Kidney (tissue), 14 donors: Measurements from ENCODE around the gene ALDH3A2. TPM values are rescaled to one million over a fixed set of nuclear protein-coding genes. Genes with fewer than 3 reads are reported as not detected.
"Not testable (repeated sequence)": the region's sequence is repeated elsewhere in the genome, so short reads cannot be mapped to it uniquely, and the experiment has no call there.

Experiments used
- DNase-seq, 5 donors: peaks; one replicate each; pipeline ENCODE4 v3.0.0-alpha.2; 2013 to 2020
- FAIRE-seq: peaks from 2 replicates; lab custom pipeline; 2012; peaks lifted over from hg19 to GRCh38; lab: Jason Lieb, UNC
- H3K27ac ChIP-seq, 2 donors: one replicate each; pipeline ENCODE4 v1.7.0; 2013; ENCODE audit warnings: low read depth in 2 of 2, low read length in 2 of 2, inconsistent platforms in 1 of 2
- H3K27me3 ChIP-seq: one replicate; pipeline ENCODE4 v1.7.1; 2013; ENCODE audit warnings: low read length, inconsistent platforms; ENCODE audit not compliant: control insufficient read depth, insufficient read depth
- H3K36me3 ChIP-seq, 3 donors: one replicate each; pipeline versions ENCODE4 v1.7.0 to v1.7.1; 2013; ENCODE audit warnings: low read length in 3 of 3, control low read depth in 1 of 3, inconsistent platforms in 1 of 3; ENCODE audit not compliant: insufficient read depth in 3 of 3, control insufficient read depth in 2 of 3
- H3K4me1 ChIP-seq, 3 donors: one replicate each; pipeline versions ENCODE4 v1.7.0 to v1.7.1; 2013; ENCODE audit warnings: low read length in 3 of 3, inconsistent platforms in 1 of 3, low read depth in 1 of 3; ENCODE audit not compliant: control insufficient read depth in 2 of 3, insufficient read depth in 2 of 3
- H3K4me3 ChIP-seq, 3 donors: one replicate each; pipeline versions ENCODE4 v1.7.0 to v1.8.1; 2013; ENCODE audit warnings: low read length in 3 of 3, control low read depth in 1 of 3, inconsistent platforms in 1 of 3
- H3K9ac ChIP-seq, 3 donors: one replicate each; pipeline versions ENCODE4 v1.7.0 to v1.7.1; 2013; ENCODE audit warnings: low read length in 3 of 3, control low read depth in 1 of 3, inconsistent platforms in 1 of 3
- H3K9me3 ChIP-seq, 3 donors: one replicate each; pipeline versions ENCODE4 v1.7.0 to v1.7.1; 2013; ENCODE audit warnings: low read length in 3 of 3, control low read depth in 1 of 3, inconsistent platforms in 1 of 3; ENCODE audit not compliant: control insufficient read depth in 2 of 3, insufficient read depth in 1 of 3
- CTCF ChIP-seq: IDR thresholded peaks from 3 replicates; pipeline ENCODE4 v1.5.1; 2012; ENCODE audit warnings: mild to moderate bottlenecking, moderate library complexity, borderline replicate concordance; ENCODE audit not compliant: insufficient read depth; ENCODE audit errors: extremely low read depth
- intact Hi-C: fragments of 100-400 bp; cut with DNase I; formaldehyde crosslinking; loops from one replicate; pipeline ENCODE4 v1.11.1; 2022
- polyA plus RNA-seq: library from polyadenylated mRNA; stranded (reverse); fragments of 350-450 nt; fragmentation: Illumina TruSeq; extraction: RNeasy Lipid Tissue Mini Kit (QIAGEN cat#74804); gene quantifications from one replicate; pipeline ENCODE4 v1.2.3, GENCODE V29; 2014; ENCODE audit warnings: low read depth, low replicate concordance; ENCODE audit not compliant: insufficient read depth
- total RNA-seq: library from RNA; stranded (reverse); fragmentation: NEBNext Ultra II Directional; extraction: Animal tissue kit (Norgen Biotek cat#: 25700); gene quantifications from one replicate; pipeline ENCODE4 v1.2.1, GENCODE V29; 2021
- donor health status: control.
- donor health status: control.
- donor health status: control.
- donor health status: control.
- donor health status: control.
- donor health status: DM: yes; HTN: yes; CAD: no.
- donor health status: Normal renal cell carcinoma (clear cell type).

Gene ALDH3A2
- total and polyA plus RNA-seq, 2 donors from 2014 or later, result 75.0 to 87.7 TPM

- no peak for TF ChIP-seq CTCF
- no peak overlapping the region for H3K27ac ChIP-seq
- no peaks in the 10 kb centered on the region for H3K27me3 ChIP-seq
- peaks cover 0 to 50% (median 28%) of the 10 kb centered on the region in 3 donors for H3K36me3 ChIP-seq
- H3K9ac ChIP-seq, result no peak overlapping the region
- intact Hi-C loops, result no loop called here
- no peaks in the 10 kb centered on the region for H3K9me3 ChIP-seq
- H3K4me3 ChIP-seq, result no peak overlapping the region
- no peak for FAIRE-seq
- no peaks in the 10 kb centered on the region for H3K4me1 ChIP-seq
- DNase-seq, result no peak
These were observed 15.7 kb downstream of the ALDH3A2 start for GRCh38 chr17:19664136-19664820.

GRCh38 chr17:19664821-19665181 lies 16.2 kb downstream of the ALDH3A2 start:
- intact Hi-C loops, result no loop called here
- Histone ChIP-seq H3K9me3 (no peaks in the 10 kb centered on the region), H3K36me3 (peaks cover 0 to 50% (median 28%) of the 10 kb centered on the region in 3 donors), H3K4me3 (no peak overlapping the region), H3K9ac (no peak overlapping the region), H3K27ac (no peak overlapping the region), H3K4me1 (no peaks in the 10 kb centered on the region), H3K27me3 (no peaks in the 10 kb centered on the region)
- FAIRE-seq (no peak), DNase-seq (no peak)
- no peak for TF ChIP-seq CTCF

GRCh38 chr17:19669680-19670079 lies 21.1 kb downstream of the ALDH3A2 start:
- H3K4me1 ChIP-seq, result peaks cover 0 to 16% (median 15%) of the 10 kb centered on the region in 3 donors
- intact Hi-C loops, result not testable (repeated sequence)

GRCh38 chr17:19670908-19671307 lies 22.4 kb downstream of the ALDH3A2 start:
- no peak overlapping the region for H3K27ac ChIP-seq

More at GRCh38 chr17:19669680-19670079, 21.1 kb downstream of the ALDH3A2 start:
- H3K9me3 ChIP-seq, H3K9ac ChIP-seq, H3K27ac ChIP-seq, DNase-seq, FAIRE-seq, H3K4me3 ChIP-seq, H3K27me3 ChIP-seq: not testable (repeated sequence)
- peaks cover 0 to 35% (median 14%) of the 10 kb centered on the region in 3 donors for H3K36me3 ChIP-seq

More at GRCh38 chr17:19670908-19671307, 22.4 kb downstream of the ALDH3A2 start:
- Histone ChIP-seq H3K9ac (peak overlapping the region in 1 of 3 donors; percentile 4), H3K9me3 (no peaks in the 10 kb centered on the region), H3K4me1 (peaks cover 0 to 16% (median 15%) of the 10 kb centered on the region in 3 donors), H3K4me3 (no peak overlapping the region), H3K27me3 (no peaks in the 10 kb centered on the region), H3K36me3 (peaks cover 0 to 37% (median 13%) of the 10 kb centered on the region in 3 donors)
- DNase-seq, result no peak
- intact Hi-C loops, result no loop called here
- no peak for TF ChIP-seq CTCF
- FAIRE-seq, result no peak
